KOPT-K1 (cell line): Measurements from ENCODE around the gene TNFAIP8L2.
A peak's percentile ranks its signal among the peaks of the same experiment; 100 is the strongest.

Experiments
- H3K27ac ChIP-seq: fragments of 200-600 bp; sonication (generic); 2 replicates; pipeline ENCODE4 v1.5.1; 2016; ENCODE audit warnings: antibody characterized with exemption, mild to moderate bottlenecking, low read depth, low read length; ENCODE audit not compliant: poor library complexity, severe bottlenecking
- H3K36me3 ChIP-seq: fragments of 200-600 bp; sonication (generic); 2 replicates; pipeline ENCODE4 v1.5.1; 2017; ENCODE audit warnings: antibody characterized with exemption, mild to moderate bottlenecking, low read length, moderate library complexity; ENCODE audit not compliant: insufficient read depth
- H3K9me3 ChIP-seq: fragments of 200-600 bp; sonication (generic); 2 replicates; pipeline ENCODE4 v1.5.1; 2017; ENCODE audit warnings: antibody characterized with exemption, low read length, mild to moderate bottlenecking; ENCODE audit not compliant: insufficient read depth, poor library complexity, severe bottlenecking

The TNFAIP8L2 gene

DNA sequence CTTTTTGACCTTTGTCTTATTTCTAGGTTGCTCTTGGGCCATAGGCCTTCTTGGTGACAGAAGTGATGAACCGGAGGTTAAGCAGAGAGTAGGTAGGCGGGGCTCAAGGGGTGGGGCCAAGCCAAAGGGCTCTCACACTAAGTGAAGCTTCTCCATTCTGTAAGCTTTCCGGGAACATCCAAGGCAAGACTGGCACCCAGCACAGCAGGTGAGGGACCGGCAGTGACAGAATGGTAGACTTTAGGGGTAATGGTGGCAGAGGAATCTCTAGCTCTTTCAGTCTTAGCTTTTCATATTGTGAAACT is at the start of gene TNFAIP8L2:
Gene TNFAIP8L2, plus strand, starts transcription at position 135 of the 305 bp plus-strand sequence. CDS start 2,049 bp downstream, outside the sequence.
- H3K27ac ChIP-seq = peak within 1 kb of the TSS; percentile 66
- H3K9me3 ChIP-seq = no peaks in the 10 kb centered on the region

GRCh38 chr1:151106894-151107293 is 49.6 kb upstream of the TNFAIP8L2 start:
- Histone ChIP-seq H3K27ac (no peak overlapping the region), H3K9me3 (no peaks in the 10 kb centered on the region), H3K36me3 (0 out of 2 replicates have a peak, but pooled peaks cover 8% of the 10 kb centered on the region)

More for the DNA sequence above, at the start of gene TNFAIP8L2:
- peaks cover 30% of the 10 kb centered on the region for H3K36me3 ChIP-seq

- Histone ChIP-seq H3K27ac (no peak overlapping the region), H3K9me3 (no peaks in the 10 kb centered on the region), H3K36me3 (0 out of 2 replicates have a peak, but pooled peaks cover 8% of the 10 kb centered on the region)
Measured at GRCh38 chr1:151108331-151108730, 48.1 kb upstream of the TNFAIP8L2 start.

DNA sequence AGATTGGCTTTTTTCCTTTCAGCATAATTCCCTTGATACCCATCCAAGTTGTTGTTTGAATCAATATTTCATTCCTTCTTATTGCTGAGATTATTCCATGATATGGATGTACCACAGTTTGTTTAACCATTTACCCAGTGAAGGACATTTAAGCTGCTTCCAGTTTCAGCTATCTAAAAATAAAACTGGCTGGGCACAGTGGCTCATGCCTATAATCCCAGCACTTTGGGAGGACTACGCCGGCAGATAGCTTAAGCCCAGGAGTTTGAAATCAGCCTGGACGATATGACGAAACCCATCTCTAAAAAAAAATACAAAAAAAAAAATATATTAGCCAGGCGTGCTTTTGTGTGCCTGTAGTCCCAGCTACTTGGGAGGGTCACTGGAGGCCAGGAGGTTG is 42.6 kb upstream of the TNFAIP8L2 start:
- H3K27ac ChIP-seq = no peak overlapping the region
- H3K9me3 ChIP-seq = no peaks in the 10 kb centered on the region
- peaks cover 6% of the 10 kb centered on the region; the same call in 1 of the 2 replicates for H3K36me3 ChIP-seq

- Histone ChIP-seq H3K36me3 (no peaks in the 10 kb centered on the region), H3K27ac (no peak overlapping the region), H3K9me3 (no peaks in the 10 kb centered on the region)
Measured at GRCh38 chr1:151124763-151125403, 31.6 kb upstream of the TNFAIP8L2 start.

GRCh38 chr1:151128800-151129199 is 27.6 kb upstream of the TNFAIP8L2 start:
- H3K9me3 ChIP-seq = no peaks in the 10 kb centered on the region
- H3K27ac ChIP-seq = no peak overlapping the region
- no peaks in the 10 kb centered on the region for H3K36me3 ChIP-seq

GRCh38 chr1:151130987-151131586 is 25.4 kb upstream of the TNFAIP8L2 start:
- no peaks in the 10 kb centered on the region for H3K36me3 ChIP-seq
- H3K27ac ChIP-seq = no peak overlapping the region
- no peaks in the 10 kb centered on the region for H3K9me3 ChIP-seq

DNA sequence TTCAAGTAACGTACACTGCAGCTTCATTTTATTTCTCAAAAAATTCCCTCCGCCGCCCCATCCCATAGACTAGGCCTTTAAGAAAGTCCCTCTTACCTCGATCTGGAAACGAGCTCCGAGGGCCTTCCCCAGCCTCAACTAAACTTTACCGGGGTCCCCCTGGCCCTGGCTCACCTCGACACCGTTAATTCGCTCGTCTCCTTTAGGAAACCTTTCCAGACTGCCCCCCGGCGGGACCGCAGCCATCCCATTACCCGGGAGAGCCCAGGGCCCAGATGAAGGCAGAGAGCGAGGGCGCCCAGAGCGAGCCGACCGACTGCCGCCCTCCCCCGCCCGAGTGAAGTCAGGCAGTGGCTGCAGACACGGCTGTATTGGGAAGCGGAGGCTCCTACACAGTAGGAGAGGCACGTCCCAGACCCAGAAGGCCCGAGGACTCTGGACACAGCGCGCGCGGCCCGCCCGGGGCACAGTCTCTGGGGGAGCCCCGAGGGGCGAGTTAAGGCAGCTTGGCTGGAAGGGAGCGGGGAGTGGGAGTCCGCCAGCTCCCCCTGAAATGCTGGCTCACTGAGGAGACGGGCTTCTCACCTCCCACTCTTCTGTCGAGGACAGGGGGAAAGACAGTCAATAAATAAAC is 24.6 kb upstream of the TNFAIP8L2 start:
- Histone ChIP-seq H3K9me3 (no peaks in the 10 kb centered on the region), H3K27ac (no peak overlapping the region), H3K36me3 (no peaks in the 10 kb centered on the region)

GRCh38 chr1:151132335-151133017 is 24.0 kb upstream of the TNFAIP8L2 start:
- Histone ChIP-seq H3K9me3 (no peaks in the 10 kb centered on the region), H3K27ac (no peak overlapping the region), H3K36me3 (no peaks in the 10 kb centered on the region)

- no peaks in the 10 kb centered on the region for H3K36me3 ChIP-seq
- no peaks in the 10 kb centered on the region for H3K9me3 ChIP-seq
- H3K27ac ChIP-seq = no peak overlapping the region
Measured at GRCh38 chr1:151133018-151133806, 23.2 kb upstream of the TNFAIP8L2 start.

GRCh38 chr1:151134396-151134795 is 22.1 kb upstream of the TNFAIP8L2 start:
- no peak overlapping the region for H3K27ac ChIP-seq
- no peaks in the 10 kb centered on the region for H3K9me3 ChIP-seq
- H3K36me3 ChIP-seq = no peaks in the 10 kb centered on the region

DNA sequence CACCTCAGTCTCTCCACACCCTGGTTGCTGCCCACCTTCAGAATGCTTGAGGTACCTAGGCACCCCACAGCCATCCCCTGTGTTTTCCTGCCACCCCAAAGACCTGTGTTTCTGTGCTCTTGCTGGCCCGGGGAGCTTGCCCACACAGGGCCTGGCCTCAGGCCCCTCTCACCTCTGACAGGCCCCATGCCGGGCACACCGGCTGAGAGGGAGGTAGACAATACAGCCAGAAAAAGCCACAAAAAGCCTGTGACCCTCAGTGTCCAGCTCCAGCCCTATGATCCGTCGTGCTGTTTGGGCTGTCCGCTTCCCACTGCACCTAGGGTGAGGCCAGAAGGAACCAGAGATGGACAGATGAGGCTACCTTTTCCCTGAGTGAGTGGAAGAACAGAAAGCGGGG is 21.5 kb upstream of the TNFAIP8L2 start:
- H3K27ac ChIP-seq = no peak overlapping the region
- H3K36me3 ChIP-seq = no peaks in the 10 kb centered on the region
- no peaks in the 10 kb centered on the region for H3K9me3 ChIP-seq

GRCh38 chr1:151135433-151136385 is 20.7 kb upstream of the TNFAIP8L2 start:
- H3K36me3 ChIP-seq = no peaks in the 10 kb centered on the region
- no peaks in the 10 kb centered on the region for H3K9me3 ChIP-seq
- H3K27ac ChIP-seq = no peak overlapping the region

DNA sequence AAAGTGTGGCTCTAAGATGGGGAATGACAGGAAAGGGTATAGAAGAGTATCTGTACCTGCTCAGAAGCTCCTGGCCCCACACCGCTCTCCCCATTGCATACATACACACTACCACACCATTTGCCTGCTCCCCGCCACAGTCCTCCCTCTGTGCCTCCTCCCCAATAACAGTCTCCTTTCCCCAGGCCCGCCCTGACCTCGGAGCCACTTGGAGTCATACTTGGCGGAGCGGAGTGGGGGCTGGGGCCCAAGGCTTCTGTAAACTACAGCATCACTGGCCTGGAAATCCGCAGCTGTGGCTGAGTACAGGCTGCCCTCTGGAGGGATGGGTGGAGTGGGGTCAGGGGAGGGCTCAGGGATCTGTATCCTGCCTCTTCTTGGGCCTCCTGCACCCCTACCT is 18.7 kb upstream of the TNFAIP8L2 start:
- Histone ChIP-seq H3K36me3 (no peaks in the 10 kb centered on the region), H3K27ac (no peak overlapping the region)

More for the DNA sequence above, 18.7 kb upstream of the TNFAIP8L2 start:
- no peaks in the 10 kb centered on the region for H3K9me3 ChIP-seq
